ENCODE results near the gene ATG4B.
"Not testable (repeated sequence)": the region's sequence is repeated elsewhere in the genome, so short reads cannot be mapped to it uniquely, and the experiment has no call there.

Gene ATG4B

GRCh38 chr2:241637018-241637794 lies at the start of gene ATG4B, which contains the start of gene THAP4:
ATG4B (plus strand) TSS chr2:241637693; CDS start chr2:241637715, 22 bp downstream.
THAP4 (minus strand) TSS chr2:241637158; CDS start chr2:241637017, 141 bp downstream.
- H3K27ac ChIP-seq: peak within 1 kb of the TSS; percentile 96 to 100 (median 100)

GRCh38 chr2:241589863-241590262 lies 47.6 kb upstream of the ATG4B start:
- H3K27ac ChIP-seq, H3K4me3 ChIP-seq: not testable (repeated sequence)

More at GRCh38 chr2:241637018-241637794, at the start of gene ATG4B, which contains the start of gene THAP4:
- peak within 1 kb of the TSS; percentile 77 to 100 (median 87) for H3K4me3 ChIP-seq

- not testable (repeated sequence) for H3K27ac ChIP-seq, H3K4me3 ChIP-seq
These were observed 46.7 kb upstream of the ATG4B start for GRCh38 chr2:241590496-241591455.

- H3K27ac ChIP-seq: no peak overlapping the region
- no peak overlapping the region for H3K4me3 ChIP-seq
These were observed 45.2 kb upstream of the ATG4B start for GRCh38 chr2:241592126-241592845.

- Histone ChIP-seq H3K27ac (no peak overlapping the region), H3K4me3 (no peak overlapping the region)
These were observed 44.2 kb upstream of the ATG4B start for GRCh38 chr2:241593271-241593670.

- no peak overlapping the region for H3K4me3 ChIP-seq
- no peak overlapping the region for H3K27ac ChIP-seq
These were observed 41.8 kb upstream of the ATG4B start for GRCh38 chr2:241595600-241596140.

GRCh38 chr2:241597561-241597960 lies 39.9 kb upstream of the ATG4B start:
- Histone ChIP-seq H3K4me3 (no peak overlapping the region), H3K27ac (no peak overlapping the region)

- Histone ChIP-seq H3K4me3 (no peak overlapping the region), H3K27ac (no peak overlapping the region)
These were observed 39.4 kb upstream of the ATG4B start for GRCh38 chr2:241598061-241598460.

- Histone ChIP-seq H3K27ac (no peak overlapping the region), H3K4me3 (no peak overlapping the region)
These were observed 39.0 kb upstream of the ATG4B start for GRCh38 chr2:241598487-241598886.

GRCh38 chr2:241599615-241600014 lies 37.9 kb upstream of the ATG4B start:
- no peak overlapping the region for H3K4me3 ChIP-seq
- H3K27ac ChIP-seq: no peak overlapping the region

- no peak overlapping the region for H3K4me3 ChIP-seq
- H3K27ac ChIP-seq: no peak overlapping the region
These were observed 35.7 kb upstream of the ATG4B start for GRCh38 chr2:241601841-241602240.

GRCh38 chr2:241602720-241603119 lies 34.8 kb upstream of the ATG4B start:
- no peak overlapping the region for H3K4me3 ChIP-seq
- no peak overlapping the region for H3K27ac ChIP-seq

- no peak overlapping the region for H3K4me3 ChIP-seq
- no peak overlapping the region for H3K27ac ChIP-seq
These were observed 33.8 kb upstream of the ATG4B start for GRCh38 chr2:241603686-241604085.

GRCh38 chr2:241606186-241606585 lies 31.3 kb upstream of the ATG4B start:
- Histone ChIP-seq H3K4me3 (no peak overlapping the region), H3K27ac (no peak overlapping the region)

GRCh38 chr2:241607162-241607885 lies 30.2 kb upstream of the ATG4B start:
- H3K27ac ChIP-seq: no peak overlapping the region
- no peak overlapping the region for H3K4me3 ChIP-seq

- Histone ChIP-seq H3K4me3 (no peak overlapping the region), H3K27ac (no peak overlapping the region)
These were observed 28.6 kb upstream of the ATG4B start for GRCh38 chr2:241608881-241609280.

GRCh38 chr2:241609859-241610793 lies 27.4 kb upstream of the ATG4B start:
- peak overlapping the region; percentile 24 to 49 (median 41) for H3K4me3 ChIP-seq
- peak overlapping the region in 18 of 21 experiments; percentile 2 to 85 (median 62) for H3K27ac ChIP-seq

- H3K27ac ChIP-seq: peak overlapping the region in 7 of 21 experiments; percentile 65 to 85 (median 79)
- H3K4me3 ChIP-seq: no peak overlapping the region
These were observed 26.4 kb upstream of the ATG4B start for GRCh38 chr2:241611062-241611461.

Measured in skin epidermis (tissue), 12 donors.